Measurements from ENCODE around the gene OR8K1. TPM values are rescaled to one million over a fixed set of nuclear protein-coding genes. Genes with fewer than 3 reads are reported as not detected.

OR8K1 gene
- total and polyA plus RNA-seq, 3 experiments from 2014 or later = not detected

DNA sequence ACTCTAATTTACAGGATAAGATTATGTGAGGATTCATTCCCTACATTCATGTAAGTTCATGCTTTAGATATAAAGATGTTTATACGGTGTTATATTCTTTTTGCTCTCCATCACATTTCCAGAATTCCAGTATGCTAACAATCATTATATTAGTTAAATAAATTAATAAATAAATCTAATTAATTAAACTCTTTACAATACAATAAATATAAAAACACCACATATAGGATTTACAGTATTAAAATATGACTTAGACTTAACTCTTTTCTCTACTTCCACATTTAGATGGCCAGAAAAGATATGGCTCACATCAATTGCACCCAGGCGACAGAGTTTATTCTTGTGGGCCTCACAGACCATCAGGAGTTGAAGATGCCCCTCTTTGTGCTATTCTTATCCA, 29.5 kb downstream of the OR8K1 start, which contains the start of gene OR8U1:
TSS of gene OR8U1 (plus strand) at position 301 of the 400 bp plus-strand sequence. CDS start at position 301, 0 bp downstream.
- POLR2A ChIA-PET = no interaction called here
- Histone ChIP-seq H3K4me1 (ENCODE audit: insufficient read depth, low read length) (no peaks in the 10 kb centered on the region), H3K9me3 (ENCODE audit: low read length) (no peaks in the 10 kb centered on the region), H3K27me3 (ENCODE audit: insufficient read depth, low read length, poor library complexity, severe bottlenecking) (no peaks in the 10 kb centered on the region), H3K4me3 (ENCODE audit: low read length) (no peak within 1 kb of the TSS), H3K36me3 (ENCODE audit: insufficient read depth, low read length) (no peaks in the 10 kb centered on the region), H3K27ac (ENCODE audit: low read depth, low read length) (no peak within 1 kb of the TSS)
- H3K27ac Mint-ChIP-seq = no peak within 1 kb of the TSS
- H3K4me3 Mint-ChIP-seq = no peak within 1 kb of the TSS
- DNase-seq = no peak
- CTCF ChIA-PET = no interaction called here
- H3K36me3 Mint-ChIP-seq = no peaks in the 10 kb centered on the region
- no peaks in the 10 kb centered on the region for H3K27me3 Mint-ChIP-seq
- peaks cover 5 to 37% (median 12%) of the 10 kb centered on the region in 5 donors for H3K9me3 Mint-ChIP-seq
- H3K4me1 Mint-ChIP-seq = no peaks in the 10 kb centered on the region

GRCh38 chr11:56380120-56380519, 34.3 kb downstream of the OR8K1 start:
- H3K9me3 ChIP-seq (ENCODE audit: low read length) = no peaks in the 10 kb centered on the region
- H3K27me3 ChIP-seq (ENCODE audit: insufficient read depth, low read length, poor library complexity, severe bottlenecking) = no peaks in the 10 kb centered on the region
- no peak for DNase-seq
- H3K4me3 Mint-ChIP-seq = no peak overlapping the region
- no peak overlapping the region for H3K27ac Mint-ChIP-seq
- no peaks in the 10 kb centered on the region for H3K4me1 Mint-ChIP-seq
- no peak overlapping the region for H3K27ac ChIP-seq (ENCODE audit: low read depth, low read length)
- ChIA-PET POLR2A (no interaction called here), CTCF (no interaction called here)
- no peaks in the 10 kb centered on the region for H3K36me3 ChIP-seq (ENCODE audit: insufficient read depth, low read length)
- H3K4me1 ChIP-seq (ENCODE audit: insufficient read depth, low read length) = no peaks in the 10 kb centered on the region
- H3K4me3 ChIP-seq (ENCODE audit: low read length) = no peak overlapping the region
- H3K36me3 Mint-ChIP-seq = no peaks in the 10 kb centered on the region
- no peaks in the 10 kb centered on the region for H3K27me3 Mint-ChIP-seq
- peaks cover 5 to 22% (median 11%) of the 10 kb centered on the region in 5 donors for H3K9me3 Mint-ChIP-seq

GRCh38 chr11:56394381-56394780, 48.5 kb downstream of the OR8K1 start:
- H3K9me3 Mint-ChIP-seq = peaks cover 0 to 61% (median 13%) of the 10 kb centered on the region in 5 donors
- no peak overlapping the region for H3K27ac Mint-ChIP-seq
- no peaks in the 10 kb centered on the region for H3K4me1 Mint-ChIP-seq
- H3K36me3 Mint-ChIP-seq = no peaks in the 10 kb centered on the region
- Histone ChIP-seq H3K36me3 (ENCODE audit: insufficient read depth, low read length) (no peaks in the 10 kb centered on the region), H3K9me3 (ENCODE audit: low read length) (no peaks in the 10 kb centered on the region), H3K27ac (ENCODE audit: low read depth, low read length) (no peak overlapping the region), H3K4me1 (ENCODE audit: insufficient read depth, low read length) (no peaks in the 10 kb centered on the region), H3K4me3 (ENCODE audit: low read length) (no peak overlapping the region), H3K27me3 (ENCODE audit: insufficient read depth, low read length, poor library complexity, severe bottlenecking) (no peaks in the 10 kb centered on the region)
- no peak overlapping the region for H3K4me3 Mint-ChIP-seq
- DNase-seq = no peak
- CTCF ChIA-PET = no interaction called here
- H3K27me3 Mint-ChIP-seq = no peaks in the 10 kb centered on the region
- POLR2A ChIA-PET = no interaction called here

DNA sequence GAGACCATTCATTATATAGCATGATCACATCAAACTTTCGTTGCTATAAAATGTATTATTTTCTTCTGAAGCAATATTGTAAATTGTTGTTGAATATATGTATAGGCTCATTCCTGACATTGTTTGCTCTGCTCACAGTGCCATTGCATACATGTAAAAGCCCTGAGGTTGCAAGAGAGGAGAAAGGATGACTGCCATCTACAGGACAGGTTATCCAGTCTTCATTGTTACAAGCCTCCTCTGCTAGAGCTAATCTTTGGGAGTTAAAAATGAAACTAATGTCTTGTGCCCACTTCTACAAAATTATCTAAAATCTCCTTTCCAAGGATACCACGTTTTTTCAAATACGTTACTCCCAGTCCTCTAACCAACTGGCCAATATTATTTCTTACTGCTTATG, 50.2 kb downstream of the OR8K1 start:
- ChIA-PET CTCF (no interaction called here), POLR2A (no interaction called here)
- Histone ChIP-seq H3K27ac (ENCODE audit: low read depth, low read length) (no peak overlapping the region), H3K27me3 (ENCODE audit: insufficient read depth, low read length, poor library complexity, severe bottlenecking) (no peaks in the 10 kb centered on the region), H3K36me3 (ENCODE audit: insufficient read depth, low read length) (no peaks in the 10 kb centered on the region), H3K4me3 (ENCODE audit: low read length) (no peak overlapping the region), H3K9me3 (ENCODE audit: low read length) (no peaks in the 10 kb centered on the region), H3K4me1 (ENCODE audit: insufficient read depth, low read length) (no peaks in the 10 kb centered on the region)
- no peak for DNase-seq
- H3K27me3 Mint-ChIP-seq = no peaks in the 10 kb centered on the region
- no peaks in the 10 kb centered on the region for H3K36me3 Mint-ChIP-seq
- peaks cover 0 to 53% (median 19%) of the 10 kb centered on the region in 5 donors for H3K9me3 Mint-ChIP-seq
- no peak overlapping the region for H3K27ac Mint-ChIP-seq
- no peaks in the 10 kb centered on the region for H3K4me1 Mint-ChIP-seq
- H3K4me3 Mint-ChIP-seq = no peak overlapping the region

Other genes starting within 250 kb of the OR8K1 start
- gene OR8H2, start 242.4 kb upstream of the OR8K1 start, total RNA-seq = not detected
- gene OR8H2, start 242.4 kb upstream of the OR8K1 start, polyA plus RNA-seq = not detected
- not detected for gene OR8H3, start 223.7 kb upstream of the OR8K1 start, total RNA-seq
- not detected for gene OR8H3, start 223.7 kb upstream of the OR8K1 start, polyA plus RNA-seq
- not detected for gene OR8J3, start 205.8 kb upstream of the OR8K1 start, total RNA-seq
- not detected for gene OR8J3, start 205.8 kb upstream of the OR8K1 start, polyA plus RNA-seq
- gene OR8K5, start 185.7 kb upstream of the OR8K1 start, total RNA-seq = not detected
- gene OR8K5, start 185.7 kb upstream of the OR8K1 start, polyA plus RNA-seq = not detected
- gene OR5J2, start 169.4 kb upstream of the OR8K1 start, total RNA-seq = not detected
- not detected for gene OR5J2, start 169.4 kb upstream of the OR8K1 start, polyA plus RNA-seq
- not detected for gene OR5T2, start 111.8 kb upstream of the OR8K1 start, total RNA-seq
- not detected for gene OR5T2, start 111.8 kb upstream of the OR8K1 start, polyA plus RNA-seq
- gene OR5T3, start 93.8 kb upstream of the OR8K1 start, total RNA-seq = not detected
- not detected for gene OR5T3, start 93.8 kb upstream of the OR8K1 start, polyA plus RNA-seq
- not detected for gene OR5T1, start 71.9 kb upstream of the OR8K1 start, total RNA-seq
- gene OR5T1, start 71.9 kb upstream of the OR8K1 start, polyA plus RNA-seq = not detected
- not detected for gene OR8H1, start 53.8 kb upstream of the OR8K1 start, total RNA-seq
- not detected for gene OR8H1, start 53.8 kb upstream of the OR8K1 start, polyA plus RNA-seq
- gene OR8K3, start 30.9 kb upstream of the OR8K1 start, total RNA-seq = not detected
- gene OR8K3, start 30.9 kb upstream of the OR8K1 start, polyA plus RNA-seq = not detected
- not detected for gene OR8J1, start 8.3 kb downstream of the OR8K1 start, total RNA-seq
- gene OR8J1, start 8.3 kb downstream of the OR8K1 start, polyA plus RNA-seq = not detected
- not detected for gene OR8U1, start 29.6 kb downstream of the OR8K1 start, total RNA-seq
- gene OR8U1, start 29.6 kb downstream of the OR8K1 start, polyA plus RNA-seq = not detected
- gene OR5AL1, start 66.7 kb downstream of the OR8K1 start, total RNA-seq = not detected
- not detected for gene OR5AL1, start 66.7 kb downstream of the OR8K1 start, polyA plus RNA-seq
- gene OR5M3, start 127.3 kb downstream of the OR8K1 start, total RNA-seq = not detected
- not detected for gene OR5M3, start 127.3 kb downstream of the OR8K1 start, polyA plus RNA-seq
- gene OR5M8, start 145.3 kb downstream of the OR8K1 start, total RNA-seq = not detected
- gene OR5M8, start 145.3 kb downstream of the OR8K1 start, polyA plus RNA-seq = not detected
- gene OR5M11, start 197.2 kb downstream of the OR8K1 start, total RNA-seq = not detected
- not detected for gene OR5M11, start 197.2 kb downstream of the OR8K1 start, polyA plus RNA-seq
- not detected for gene OR5M10, start 231.7 kb downstream of the OR8K1 start, total RNA-seq
- not detected for gene OR5M10, start 231.7 kb downstream of the OR8K1 start, polyA plus RNA-seq